Fibroblast of peridontal ligament (primary cell): ENCODE data around the gene SLC25A26.

Source experiments
- DNase-seq: peaks from one replicate; pipeline ENCODE4 v3.0.0-alpha.2; 2010; ENCODE audit errors: extremely low read depth

The SLC25A26 gene

DNA sequence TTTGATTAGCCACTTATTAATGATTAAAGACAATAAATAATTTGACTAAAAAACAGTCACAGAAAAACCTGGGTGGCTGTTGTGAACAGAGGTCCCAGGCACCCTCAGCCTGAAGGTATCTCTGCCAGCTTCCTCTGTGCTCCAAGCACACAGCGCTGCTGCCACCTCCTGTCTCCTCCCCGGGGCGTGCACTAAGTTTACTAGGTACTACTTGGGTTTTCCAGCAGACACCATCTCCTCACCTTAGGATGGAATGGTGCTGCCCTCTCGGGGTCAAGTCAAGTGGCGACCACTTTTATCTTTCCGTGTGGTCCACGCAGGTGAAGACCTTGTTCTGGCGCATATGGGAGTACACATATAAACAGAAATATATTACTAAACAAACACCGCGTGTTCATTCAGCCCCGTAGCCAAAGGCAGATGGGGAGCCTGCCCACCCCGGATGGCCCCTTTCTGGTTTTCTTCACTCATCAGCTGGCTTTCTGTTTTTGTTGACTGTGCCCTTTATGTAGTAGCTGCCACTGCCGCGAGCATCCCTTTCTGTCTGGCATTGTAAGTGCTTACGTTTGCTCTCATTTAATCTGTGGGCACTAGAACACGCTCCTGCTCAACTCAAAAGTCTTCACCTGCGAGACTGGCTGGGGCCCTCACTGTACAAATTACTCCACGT lies 152.0 kb downstream of the SLC25A26 start:
- DNase-seq: no peak

DNA sequence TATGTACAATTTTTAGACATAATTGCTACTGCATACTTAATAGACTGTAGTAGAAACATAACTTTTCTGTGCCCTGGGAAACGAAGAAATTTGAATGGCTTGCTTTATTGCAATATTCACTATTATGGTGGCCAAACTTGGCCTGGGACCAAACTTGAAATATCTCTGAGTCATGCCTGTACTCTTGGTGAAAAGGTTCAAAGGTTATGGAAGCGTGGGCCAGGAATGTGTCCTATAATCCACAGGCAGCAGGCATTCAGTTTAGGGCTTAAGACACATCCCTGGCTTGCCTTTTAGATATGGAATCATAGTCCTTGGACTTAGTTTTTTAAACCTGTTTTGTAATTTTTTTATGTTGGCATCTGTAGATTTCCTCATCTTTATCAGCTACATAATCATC lies 155.8 kb downstream of the SLC25A26 start:
- peak; percentile 67 for DNase-seq

DNA sequence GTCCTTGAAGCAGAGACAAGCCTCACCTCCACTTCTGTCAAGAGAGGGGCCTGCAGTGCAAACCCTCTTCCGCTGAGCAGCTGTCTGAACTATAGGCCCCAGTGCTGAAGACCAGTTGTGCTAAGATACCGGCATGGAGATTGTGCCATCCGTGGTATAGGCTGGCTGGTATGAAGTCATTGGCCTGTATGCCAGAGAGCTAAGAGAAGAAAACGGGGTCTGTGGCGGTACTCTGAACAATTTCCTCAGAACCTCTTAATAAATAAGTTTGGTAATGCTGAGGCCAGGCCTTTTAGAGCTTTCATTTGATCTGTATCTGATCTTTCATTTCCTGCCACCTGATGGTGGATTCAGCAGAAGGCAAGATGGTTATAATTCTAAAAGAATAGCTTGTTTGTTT lies 157.0 kb downstream of the SLC25A26 start:
- DNase-seq: no peak

DNA sequence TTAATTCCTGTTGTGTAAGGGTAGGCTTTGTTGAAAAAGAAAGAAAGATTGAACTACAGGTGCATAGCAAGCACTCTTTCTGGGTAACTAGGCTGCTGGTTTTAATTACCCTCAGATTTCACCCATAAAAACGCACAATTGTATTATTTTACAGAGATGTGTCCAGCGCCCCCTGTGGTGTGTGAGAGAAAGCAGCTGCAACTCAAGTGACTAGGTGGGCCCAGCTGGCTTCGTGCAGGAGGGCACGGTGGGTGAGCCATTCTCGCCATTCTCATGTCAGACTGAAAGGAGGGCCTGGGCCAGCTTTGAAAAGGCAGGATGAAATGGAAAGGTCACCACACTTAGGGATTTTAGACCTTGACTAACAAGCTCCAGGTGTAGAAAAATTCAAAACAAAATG lies 157.5 kb downstream of the SLC25A26 start:
- peak; percentile 9 for DNase-seq

DNA sequence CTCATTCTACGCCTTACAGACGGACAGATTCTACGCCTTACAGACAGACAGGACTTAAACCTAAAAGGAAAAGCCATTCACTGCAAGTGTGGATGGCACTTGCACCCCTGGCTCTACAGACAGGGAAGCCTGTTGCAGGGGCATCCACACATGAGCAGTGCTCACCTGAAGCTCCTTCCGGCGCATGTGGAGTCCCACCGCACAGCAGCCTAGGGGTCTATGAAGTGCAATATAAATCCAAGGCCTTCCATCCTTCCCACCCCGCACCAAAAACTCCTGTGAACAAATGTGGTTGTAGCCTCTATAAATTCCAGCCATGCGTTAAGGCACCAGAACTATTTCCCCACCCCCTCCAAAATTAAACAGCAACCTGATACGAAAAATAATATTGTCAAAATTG lies 158.8 kb downstream of the SLC25A26 start:
- DNase-seq: no peak

DNA sequence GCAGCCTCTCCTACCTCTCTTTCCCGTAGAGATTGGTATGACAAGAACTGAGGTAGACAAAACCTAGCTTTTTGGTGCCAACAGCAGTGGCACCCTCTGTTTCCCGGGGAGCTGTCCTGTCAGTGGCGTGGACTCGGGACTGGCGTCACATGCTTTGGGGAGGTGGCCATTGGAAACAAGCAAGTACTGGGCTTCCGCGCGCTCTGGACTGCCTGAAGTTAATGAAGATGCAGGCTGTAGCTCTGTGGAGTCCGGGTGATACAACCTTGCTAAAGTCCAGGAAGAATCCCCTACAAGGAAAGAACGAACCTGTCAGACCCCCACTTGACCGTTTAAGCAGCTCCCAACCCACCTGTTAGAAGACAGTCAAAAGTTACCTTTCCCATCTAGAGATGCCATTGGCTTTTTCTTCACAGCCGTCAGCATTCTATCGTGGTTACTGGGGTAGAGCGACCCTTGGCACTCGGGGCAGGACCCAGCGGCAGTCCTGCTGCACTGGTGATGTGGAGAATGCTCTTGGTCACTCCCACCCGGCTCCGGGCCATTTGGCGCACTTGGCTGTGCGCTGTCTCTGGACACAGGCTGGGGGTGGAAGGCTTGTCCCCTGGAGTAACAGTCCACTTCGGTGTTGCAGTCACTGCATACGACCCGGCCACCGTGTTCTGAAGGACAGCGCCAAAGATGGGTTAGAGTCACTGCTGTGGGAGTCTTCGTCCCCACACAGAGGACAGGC lies 159.6 kb downstream of the SLC25A26 start:
- DNase-seq: no peak

DNA sequence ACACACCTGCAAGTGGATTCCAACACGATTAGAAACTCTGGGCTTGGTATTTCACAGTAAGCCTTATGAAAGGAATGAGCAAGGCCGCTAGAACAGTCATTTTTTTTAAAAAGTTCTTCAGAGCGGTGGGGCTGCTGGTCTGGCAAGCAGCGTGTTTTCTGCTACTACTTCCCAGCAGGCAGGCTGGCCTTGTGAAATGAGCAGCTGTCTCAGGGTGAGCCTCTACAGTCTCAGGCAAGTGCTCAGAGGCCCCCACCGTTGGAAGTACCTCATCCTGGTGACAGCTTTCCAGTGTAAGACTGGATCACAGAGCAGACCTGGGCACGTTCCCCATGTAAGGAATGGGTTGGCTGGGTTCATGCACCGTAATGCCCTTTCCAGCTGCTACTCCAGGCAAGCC lies 160.8 kb downstream of the SLC25A26 start:
- no peak for DNase-seq

DNA sequence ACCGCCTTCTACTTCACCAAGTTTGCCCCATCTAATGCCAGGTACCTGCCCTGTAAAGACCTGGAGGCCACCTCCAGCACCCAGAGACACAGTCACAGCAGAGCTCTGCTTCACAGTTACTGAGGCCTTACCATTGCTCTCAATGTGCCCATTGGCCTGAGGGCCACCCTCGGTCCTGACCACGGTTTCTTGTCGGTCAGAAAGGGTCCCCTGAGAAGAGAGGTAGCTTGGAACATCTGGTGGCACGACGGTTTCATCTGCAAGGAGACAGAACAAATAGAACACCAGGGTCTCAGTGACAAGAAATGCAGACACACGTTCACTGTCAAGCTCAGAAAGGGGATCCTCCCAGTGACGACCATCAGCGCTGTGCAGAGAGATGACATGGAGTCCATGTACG lies 161.3 kb downstream of the SLC25A26 start:
- no peak for DNase-seq

DNA sequence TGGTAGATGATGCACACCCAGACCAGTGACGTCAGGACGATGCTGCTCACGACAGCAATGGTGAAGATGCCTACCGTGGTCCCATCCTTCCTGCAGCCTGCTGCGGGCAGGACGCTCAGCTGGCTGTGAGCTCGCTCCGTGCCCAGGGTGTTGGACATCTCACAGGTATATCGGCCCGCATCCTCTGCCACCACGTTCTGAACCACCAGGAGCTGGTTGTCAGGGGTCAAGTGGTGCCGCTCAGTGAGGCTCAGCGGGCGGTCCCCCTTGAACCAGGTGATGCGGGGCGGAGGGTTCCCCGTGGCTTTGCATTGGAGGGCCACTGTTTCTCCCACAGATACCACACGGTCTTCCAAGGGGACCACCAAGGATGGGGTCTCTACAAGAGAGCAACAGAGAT lies 162.2 kb downstream of the SLC25A26 start:
- no peak for DNase-seq

DNA sequence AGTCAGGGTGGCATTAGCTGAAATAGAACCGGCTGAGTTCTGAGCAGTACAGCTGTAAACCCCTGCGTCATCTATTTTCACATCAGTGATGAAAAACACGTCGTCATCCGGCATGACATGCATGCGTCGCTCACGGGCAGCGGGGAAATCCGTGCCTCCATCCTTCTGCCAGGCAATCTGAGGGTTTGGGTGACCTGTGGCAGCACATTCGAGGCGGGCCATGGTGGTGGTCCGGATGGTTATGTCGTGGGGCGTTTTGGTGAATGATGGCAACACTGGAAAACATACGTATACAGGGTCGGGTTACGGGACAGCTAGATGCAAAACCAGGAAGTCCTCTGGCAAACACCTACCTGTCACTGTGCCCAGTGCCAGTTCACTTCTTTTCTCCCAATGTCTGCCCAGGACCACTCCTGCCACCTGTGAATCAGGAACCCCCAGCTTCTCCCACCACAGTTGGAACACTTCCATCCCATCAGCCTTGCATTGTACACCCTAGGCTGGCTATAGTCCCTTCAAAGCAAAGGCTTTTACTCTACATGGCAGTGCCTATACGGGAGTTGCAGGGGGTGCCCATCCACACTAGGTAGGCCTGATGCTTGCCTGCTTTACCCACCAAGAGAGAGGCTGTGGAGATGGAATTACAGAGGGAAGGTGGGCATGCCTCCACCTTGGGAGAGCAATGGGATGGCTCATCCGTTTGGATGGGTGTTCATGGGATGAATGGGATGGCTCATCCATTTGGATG lies 163.4 kb downstream of the SLC25A26 start:
- no peak for DNase-seq

DNA sequence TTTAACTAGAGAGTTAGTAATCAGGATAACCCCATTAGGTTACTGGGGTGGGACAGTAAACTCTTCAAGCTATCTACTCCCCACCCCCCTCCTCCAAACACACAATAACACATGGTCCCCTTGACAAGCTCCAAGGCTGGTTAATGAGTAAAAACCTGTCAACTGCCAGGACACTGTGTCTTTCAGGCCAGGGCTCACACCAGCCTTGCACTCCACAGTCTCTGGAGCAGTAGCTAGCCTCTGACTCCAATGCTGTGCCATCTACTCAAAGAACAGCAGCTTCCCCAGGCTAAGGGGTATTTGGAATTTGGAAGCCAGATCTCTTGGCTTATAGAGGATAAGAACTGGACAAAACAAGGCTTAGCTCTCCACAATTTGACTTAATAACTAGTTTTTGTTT lies 164.3 kb downstream of the SLC25A26 start:
- DNase-seq: no peak

DNA sequence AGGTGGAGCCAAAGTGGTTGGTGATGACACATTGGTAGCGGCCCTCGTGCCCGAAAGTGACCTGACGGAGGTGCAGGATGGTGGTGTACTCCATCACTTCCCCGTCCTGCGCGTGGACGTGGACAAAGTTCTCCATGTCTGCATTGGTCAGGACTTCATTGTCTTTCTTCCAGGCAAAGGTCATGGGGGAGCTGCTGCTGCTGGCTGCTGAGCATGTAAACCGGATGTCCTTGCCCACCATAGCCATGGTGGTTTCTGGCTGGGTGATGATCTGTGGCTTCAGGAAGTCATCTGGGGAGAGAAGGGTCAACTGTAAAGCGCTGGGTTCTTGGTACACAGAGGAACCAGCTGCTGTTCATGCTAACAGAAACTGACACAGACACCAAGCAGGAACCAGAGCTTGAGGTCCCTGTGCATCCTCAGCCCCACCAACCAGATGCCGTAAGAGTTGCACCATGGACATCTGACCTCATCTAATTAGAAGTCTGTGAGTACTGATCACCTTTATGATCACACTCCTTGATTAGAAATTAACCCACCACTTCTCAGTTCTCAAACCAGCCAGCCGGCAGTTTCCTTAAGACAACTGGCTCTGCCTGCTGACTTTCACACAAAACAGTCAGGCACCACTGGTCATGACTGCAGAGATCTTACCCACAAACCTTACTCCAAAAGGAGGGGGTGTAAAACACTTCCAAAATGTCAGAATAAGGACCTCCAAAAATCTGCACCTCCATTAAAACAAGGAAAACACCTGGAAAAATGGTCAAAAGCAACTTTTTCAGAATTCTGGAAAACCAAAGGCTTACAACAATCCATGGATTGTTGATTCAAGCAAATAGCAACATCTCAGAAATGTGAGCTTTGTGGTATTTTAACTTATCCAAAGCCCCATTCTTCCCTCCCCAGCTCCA lies 165.5 kb downstream of the SLC25A26 start:
- no peak for DNase-seq

DNA sequence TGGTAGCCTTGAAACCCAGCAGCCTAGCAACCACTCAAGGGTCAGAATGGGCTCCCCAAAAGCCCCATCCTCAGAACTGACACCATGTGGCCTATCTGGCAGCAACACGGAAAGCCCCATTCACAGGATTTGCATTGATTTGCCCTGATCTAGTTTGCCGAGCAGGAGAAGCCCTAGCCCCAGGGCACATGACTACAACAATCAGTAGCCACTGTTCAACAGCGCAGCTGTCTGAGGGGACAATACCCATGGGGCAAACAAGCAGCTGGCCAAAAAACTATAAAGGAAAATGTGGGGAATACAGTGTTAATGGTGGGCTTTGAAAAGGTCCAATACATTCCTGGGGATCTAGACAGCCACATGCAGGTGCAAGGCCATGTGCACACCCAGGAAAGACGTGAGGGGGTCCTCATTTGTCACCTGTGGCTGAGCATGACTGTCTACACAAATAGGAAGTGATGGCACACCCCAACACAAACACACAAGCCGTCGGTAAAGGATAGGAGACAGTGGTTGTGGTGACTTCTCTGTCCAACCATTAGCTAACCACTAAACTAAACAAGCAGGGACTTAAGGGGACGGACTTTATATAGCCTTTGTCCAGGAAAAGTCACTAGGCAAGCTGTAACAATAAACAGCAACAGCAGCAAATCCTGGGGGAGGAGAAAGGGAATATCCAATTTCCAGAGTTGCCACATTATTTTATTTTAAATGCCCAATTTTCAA lies 166.3 kb downstream of the SLC25A26 start:
- peak; percentile 69 for DNase-seq

DNA sequence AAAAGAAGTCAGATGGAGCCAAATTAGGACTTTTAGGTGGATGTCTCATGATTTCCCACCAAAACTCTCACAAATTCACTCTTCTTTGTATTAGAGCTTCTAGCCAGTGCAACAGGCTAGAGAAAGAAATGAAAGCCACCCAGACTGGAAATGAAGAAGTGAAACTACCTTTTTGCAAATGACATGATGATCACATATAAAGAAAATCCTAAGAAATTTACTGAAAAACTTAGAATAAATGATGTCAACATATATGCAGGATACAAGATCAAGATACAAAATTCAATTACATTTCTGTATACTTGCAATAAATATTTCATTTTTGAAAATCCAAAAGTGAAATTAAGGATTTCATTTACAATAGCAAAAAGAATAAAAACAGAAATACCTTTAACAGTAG lies 169.2 kb downstream of the SLC25A26 start:
- DNase-seq: no peak

DNA sequence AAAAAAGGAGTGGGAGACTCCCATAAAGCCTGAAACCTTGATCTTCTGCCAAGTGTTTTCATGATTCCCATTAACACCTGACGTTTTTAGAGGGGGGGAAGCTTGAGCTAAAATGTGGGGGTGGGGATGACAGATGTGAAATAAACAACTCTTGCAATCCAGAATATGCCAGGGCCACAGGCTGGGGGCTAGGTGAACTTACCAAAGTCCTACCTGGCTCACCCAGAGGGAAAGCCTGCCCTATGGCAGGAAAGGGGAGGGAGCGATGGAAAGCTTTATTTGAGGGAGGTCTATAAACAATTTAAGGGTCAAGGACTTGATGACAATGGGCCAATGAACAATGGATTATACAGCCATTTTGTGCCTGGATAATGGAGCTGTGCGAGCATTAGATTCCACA lies 171.7 kb downstream of the SLC25A26 start:
- no peak for DNase-seq

DNA sequence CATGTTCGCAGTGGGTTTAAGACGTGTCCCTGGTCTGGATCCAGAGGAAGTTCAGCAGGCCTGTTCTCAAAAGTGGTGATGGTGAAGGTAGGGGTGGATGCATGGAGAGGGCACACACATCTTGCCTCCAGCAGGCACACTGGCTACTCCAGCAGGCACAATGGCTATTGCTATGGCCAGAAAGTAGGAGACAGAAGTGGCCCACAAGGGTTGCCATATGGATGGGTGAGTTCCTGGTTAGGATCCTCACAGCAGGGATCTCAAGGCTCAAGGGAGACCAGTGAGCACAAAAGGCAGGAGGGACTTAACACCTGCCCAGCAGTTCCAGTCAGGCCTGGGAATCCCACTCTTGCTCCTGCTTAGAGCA lies 172.1 kb downstream of the SLC25A26 start:
- no peak for DNase-seq

DNA sequence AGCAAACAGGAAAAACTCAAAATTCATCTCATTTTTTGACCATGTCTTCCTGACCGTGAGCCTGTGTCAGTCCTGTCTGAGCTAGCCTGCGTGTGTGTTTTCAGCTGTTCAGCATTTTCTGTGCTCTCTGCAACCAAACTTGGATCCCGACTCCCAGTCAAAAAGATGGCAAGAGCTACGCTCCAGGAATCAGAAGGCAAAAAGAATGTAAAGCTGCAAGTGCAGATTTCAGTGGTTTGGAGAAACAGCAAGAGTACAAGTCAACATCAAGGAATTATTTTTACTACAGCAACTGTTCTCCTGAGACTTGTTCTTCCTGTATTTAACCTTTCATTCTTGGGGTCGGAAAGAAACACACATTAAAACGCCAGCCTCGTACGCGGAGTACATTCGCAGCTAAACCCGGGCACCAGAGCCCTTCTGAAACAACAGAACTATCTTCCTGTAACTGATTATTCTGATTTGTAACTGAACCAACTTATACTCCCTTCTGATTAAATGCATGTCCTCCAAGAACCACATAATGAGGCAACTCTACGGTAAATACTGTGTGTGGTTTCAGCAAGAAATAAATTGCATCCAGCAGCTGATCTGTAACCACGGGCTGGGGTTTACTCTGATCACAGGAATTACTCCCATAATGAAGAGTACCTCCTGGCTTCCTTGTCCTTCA lies 172.7 kb downstream of the SLC25A26 start:
- peak; percentile 95 for DNase-seq

DNA sequence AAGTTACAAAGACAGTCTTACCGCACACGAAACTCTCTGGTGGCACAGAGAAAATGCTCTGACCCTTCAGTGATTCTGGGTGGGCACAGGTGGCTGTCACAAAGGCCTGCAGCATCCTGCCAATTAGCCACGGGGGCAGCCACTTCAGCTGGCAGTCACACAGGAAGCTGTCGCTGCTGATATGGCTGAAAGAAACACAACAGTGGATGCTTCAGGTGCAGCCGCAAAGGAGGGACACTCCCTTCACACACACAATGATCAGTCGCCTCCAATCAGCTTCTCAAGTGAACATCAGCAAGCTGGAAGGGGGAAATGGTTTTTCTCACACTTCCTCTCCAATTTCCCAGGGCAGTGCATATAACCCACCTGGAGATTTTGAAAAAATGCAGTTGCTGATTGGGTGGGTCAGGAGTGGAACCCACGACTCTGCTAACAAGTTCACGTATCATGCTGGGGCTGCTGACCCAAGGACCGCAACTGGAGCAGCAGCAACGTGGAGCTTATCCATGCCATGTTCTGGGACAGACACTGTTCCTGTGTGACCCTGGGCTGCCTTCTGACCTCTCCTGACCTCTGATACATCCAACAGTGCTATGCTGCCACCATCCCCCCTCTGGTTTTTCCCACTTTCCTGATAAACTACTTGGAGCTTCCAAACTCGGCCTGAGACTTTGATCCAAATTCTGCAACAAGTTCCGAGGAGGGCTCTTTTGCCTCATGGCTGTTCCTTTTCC lies 173.4 kb downstream of the SLC25A26 start:
- DNase-seq: no peak

DNA sequence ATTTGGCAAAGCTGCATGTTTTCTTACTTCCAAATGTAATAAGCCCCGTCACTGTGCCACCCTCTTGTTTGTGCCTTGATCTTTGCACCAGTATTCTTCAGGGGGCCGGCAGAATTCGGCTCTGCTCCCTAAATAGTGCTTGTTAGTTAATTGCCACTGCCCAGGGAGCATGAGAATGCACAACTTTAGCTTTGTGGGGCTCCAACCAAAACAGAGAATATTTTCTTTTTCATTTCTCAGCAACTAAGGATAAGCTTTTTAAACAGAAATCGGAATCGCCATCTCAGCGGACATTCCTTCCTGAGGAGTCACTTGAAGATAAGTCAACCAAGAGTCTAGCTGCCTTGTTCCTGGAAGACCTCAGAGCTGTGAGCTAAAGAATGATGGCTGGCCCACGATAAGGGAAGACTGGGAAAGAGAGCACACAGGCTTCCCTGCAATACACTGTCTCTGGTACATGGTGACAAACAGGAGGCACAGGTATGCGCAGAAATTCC lies 174.0 kb downstream of the SLC25A26 start:
- peak; percentile 86 for DNase-seq

DNA sequence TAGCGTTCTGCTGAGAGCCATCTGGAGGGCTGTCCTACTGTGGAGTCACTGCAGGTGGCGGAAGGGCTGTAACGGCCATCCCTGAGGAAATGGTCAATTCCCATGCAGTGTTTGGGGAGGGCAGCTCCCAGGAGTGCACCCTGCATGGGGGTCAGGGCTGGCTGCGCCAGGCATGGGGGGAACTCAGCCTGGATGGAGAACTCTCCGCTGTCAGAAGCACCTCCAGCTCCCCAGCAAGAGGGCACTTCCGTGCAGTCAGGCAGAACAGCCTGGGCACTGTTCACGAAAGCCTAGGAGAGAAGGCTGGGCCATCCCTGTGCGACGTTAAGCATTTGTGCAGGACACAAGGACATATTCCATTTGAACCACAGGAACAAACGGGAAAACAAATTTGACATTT lies 174.8 kb downstream of the SLC25A26 start:
- DNase-seq: no peak
